Activated effector memory CD4-positive, alpha-beta T cell treated with anti-CD3 and anti-CD28 coated beads, Interleukin-2, amount 50 U/mL, for 16 hours (primary cell): ENCODE results near the gene CBX6.
"Not testable (repeated sequence)": the region's sequence is repeated elsewhere in the genome, so short reads cannot be mapped to it uniquely, and the experiment has no call there.

Experiments
- DNase-seq: peaks from one replicate; pipeline ENCODE4 v3.0.0-alpha.2; 2020

The CBX6 gene

GRCh38 chr22:38872172-38872830, at the start of gene CBX6:
Gene CBX6, minus strand, starts transcription at chr22:38872216. Its CDS starts 26 bp downstream, at chr22:38872190.
- peak; percentile 98 for DNase-seq

- no peak for DNase-seq
Measured at GRCh38 chr22:38921806-38922205, 49.8 kb upstream of the CBX6 start.

DNA sequence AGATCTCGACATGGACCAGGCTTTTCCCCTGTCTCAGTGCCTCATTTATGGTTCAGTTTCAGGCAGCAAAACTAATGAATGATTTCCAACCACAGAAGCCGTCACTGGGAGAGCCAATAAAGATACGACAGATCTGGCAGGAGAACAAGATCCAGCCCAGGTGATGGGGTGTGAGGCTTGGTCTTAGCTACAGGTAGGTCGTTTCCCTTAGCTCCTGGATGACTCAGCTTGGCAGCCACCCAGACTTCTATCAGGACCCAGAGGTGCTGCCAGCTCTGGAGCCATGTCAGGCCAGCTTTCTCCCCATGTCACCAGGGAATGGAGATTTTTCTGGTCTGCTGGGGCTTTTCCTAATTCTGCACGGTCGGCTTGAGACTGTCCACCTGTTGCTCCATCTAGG, 49.1 kb upstream of the CBX6 start:
- no peak for DNase-seq

GRCh38 chr22:38919631-38920190, 47.7 kb upstream of the CBX6 start:
- no peak for DNase-seq

- DNase-seq = no peak
Measured at GRCh38 chr22:38911434-38911833, 39.4 kb upstream of the CBX6 start.

DNA sequence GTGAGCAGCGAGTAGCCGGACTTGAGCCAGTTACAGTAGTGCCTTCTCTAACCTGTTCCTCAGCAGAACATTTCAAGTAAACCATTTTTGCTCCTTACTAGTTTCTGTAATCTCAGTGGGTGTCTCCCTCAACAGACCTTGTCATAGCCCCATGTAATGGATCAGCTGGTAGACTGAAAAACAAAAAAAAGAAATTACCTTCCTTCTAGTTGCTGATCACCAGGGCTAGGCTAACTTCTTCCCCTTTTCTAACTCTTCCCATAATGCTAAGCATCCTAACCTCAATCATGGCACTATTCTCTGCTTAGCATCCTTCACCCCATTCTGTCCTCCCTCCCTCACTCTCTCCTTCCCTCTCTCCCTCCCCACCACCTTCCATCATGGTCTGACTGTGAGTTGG, 35.8 kb upstream of the CBX6 start:
- DNase-seq = no peak

- no peak for DNase-seq
Measured at GRCh38 chr22:38906052-38906451, 34.0 kb upstream of the CBX6 start.

DNA sequence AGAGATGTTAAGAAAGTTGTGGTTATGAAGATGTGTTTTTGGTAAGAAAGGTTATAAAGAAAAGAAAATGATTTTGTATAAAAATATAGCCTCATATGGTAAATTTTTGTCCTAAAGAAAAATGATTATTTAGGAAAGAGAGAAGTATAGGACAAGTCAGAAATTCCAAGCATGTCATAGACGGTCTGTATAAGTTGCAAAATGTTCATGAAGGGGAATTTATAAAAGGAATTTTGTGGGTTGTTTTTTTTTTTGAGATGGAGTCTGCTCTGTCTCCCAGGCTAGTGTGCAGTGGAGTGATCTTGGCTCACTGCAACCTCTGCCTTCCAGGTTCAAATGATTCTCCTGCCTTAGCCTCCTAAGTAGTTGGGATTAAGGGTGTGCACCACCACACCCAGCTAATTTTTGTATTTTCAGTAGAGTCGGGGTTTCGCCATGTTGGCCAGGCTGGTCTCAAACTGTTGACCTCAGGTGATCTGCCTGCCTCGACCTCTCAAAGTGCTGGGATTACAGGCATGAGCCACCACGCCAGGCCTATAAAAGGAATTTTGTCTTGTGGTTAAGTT, 32.1 kb upstream of the CBX6 start:
- not testable (repeated sequence) for DNase-seq

GRCh38 chr22:38901111-38901641, 29.2 kb upstream of the CBX6 start:
- no peak for DNase-seq

- DNase-seq = no peak
Measured at GRCh38 chr22:38900677-38901076, 28.7 kb upstream of the CBX6 start.

- DNase-seq = no peak
Measured at GRCh38 chr22:38891256-38891655, 19.2 kb upstream of the CBX6 start.

DNA sequence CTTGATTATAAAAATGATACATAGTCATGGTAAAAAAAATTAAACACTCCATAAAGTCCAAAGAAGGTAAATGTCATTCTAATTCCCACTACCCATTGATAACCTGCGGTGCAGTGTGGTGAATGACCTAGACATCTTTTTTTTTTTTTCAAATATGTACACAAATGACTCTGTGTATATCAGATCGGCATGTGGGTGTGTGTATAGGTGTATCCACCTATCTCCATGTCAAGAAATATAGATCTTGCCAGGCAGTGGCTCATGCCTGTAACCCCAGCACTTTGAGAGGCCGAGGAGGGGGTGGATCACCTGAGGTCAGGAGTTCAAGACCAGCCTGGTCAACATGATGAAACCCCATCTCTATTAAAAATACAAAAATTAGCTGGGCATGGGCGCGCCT, 18.4 kb upstream of the CBX6 start:
- no peak for DNase-seq

DNA sequence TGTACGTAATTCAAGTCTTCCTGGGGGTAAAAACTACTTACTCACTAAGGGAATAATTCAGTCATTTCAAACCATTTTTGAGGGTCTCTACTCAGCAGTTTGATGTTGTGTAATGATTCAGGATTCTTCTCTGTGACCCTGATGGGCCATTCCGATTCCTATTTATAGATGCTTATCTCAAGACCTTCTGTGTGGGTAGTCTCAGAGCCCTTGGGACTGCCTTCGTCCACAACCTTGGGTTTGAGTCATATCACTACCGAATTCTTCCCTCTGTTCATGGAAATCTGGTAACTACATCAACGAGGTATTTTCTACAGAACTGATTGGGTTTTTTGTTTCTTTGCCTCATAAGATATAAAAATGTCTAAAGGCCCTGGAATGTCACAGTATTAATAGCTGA, 14.3 kb upstream of the CBX6 start:
- DNase-seq = no peak

GRCh38 chr22:38882972-38883622, 11.1 kb upstream of the CBX6 start:
- DNase-seq = no peak

DNA sequence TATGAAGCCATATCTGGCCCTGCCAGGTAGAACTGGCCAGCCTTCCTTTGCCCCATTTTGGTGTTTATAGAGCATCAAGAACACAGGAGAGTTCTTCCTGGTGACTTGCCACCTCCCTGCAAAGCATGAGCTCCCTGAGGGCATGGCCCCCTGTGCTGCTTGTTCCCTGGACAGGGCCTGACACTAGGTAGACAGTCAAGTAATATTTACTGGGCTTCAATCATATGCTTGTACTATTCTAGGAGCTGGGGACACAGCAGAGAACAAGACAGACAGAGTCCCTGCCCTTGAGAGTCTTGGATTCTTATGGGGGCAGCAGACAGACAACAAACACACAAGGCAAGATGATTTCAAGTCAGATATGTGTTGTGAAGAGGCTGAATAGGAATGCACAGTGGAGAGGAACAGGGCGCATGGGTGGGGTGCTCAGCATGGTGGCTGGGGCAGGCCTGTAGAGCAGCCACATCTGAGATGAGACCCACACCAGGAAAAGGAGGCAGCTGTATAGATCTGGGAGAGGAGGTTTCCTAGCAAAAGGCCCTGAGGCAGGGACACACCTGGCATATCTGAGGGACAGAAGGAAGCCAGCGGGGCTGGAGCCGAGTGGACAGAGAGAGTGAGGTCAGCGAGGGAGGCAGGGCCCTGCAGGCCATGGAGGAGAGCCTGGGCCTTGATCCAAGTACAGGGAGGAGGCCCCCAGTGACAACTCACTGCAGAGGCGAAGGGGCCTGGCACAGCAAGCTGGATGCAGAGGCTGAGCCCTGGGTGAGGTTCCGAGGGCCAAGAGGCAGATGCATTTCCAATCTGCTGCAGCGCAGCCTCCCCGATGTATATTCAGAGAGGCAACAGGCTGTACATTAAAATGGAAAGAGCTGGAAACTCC, 10.2 kb upstream of the CBX6 start:
- peak; percentile 54 for DNase-seq

DNA sequence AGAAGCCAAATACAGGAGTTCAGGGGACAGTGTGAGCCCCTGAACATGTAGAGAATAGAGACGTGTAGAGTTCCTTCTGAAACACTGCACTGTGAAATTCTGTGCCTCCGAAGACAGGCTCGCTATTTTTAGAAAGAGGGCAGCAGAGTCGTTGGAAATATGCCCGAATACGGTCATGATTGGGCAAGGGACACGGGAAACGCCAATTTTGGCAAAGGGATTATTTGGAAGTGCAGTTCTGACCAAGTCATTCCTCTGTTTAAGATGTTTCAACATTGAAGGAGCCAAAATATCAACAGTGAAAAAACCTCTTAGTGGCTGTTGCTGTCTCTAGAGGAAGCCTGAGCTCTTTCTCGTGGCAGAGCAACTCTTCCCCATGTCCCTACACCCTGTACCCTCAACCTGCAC, 9.5 kb upstream of the CBX6 start:
- peak; percentile 36 for DNase-seq

DNA sequence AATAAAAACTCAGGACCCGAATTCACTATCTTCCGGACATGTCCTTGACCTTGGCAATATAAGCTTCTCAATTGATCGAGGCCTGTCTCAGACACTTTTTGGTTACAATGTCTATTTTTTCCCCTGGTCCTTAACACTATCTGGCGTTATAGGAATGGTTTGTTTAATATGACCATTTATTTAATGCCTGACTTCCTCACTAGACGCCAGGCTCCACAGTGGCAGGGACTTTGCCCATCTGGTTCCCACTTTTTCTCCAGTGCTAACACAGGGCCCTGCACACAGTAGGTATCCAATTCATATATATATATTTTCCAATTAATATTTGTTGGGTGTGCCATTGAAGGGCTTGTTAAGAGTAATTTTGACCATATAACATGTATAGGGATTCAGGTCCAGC, 7.9 kb upstream of the CBX6 start:
- no peak for DNase-seq

DNA sequence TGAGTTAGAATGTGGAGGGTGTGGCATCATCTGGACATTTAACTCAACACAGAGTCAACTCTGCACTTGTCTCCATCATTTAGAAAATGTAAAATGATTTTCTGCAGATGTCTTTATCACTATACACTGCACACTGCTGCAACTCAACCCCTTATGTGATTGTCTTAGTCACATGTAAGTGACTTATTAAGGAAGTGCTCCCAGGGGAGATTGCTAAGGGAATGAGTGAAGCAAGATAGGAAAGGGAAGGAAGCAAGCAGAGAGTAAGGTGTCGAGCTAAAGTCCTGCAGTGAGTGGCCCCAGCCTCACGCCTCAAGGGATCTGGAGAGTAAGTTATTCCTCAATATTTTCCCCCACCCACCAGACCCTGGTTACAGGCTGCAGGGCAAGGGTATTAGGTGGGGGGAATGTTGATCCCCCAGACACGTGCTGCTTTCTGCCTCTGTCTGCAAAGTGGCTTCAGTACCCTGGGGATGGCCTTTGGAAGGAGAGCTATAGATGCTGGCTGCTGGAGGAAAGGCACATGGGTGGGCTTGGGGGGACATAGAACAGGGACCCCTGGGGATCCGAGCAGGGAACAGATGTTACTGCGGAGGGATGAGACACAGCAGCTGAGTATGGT, 7.2 kb upstream of the CBX6 start:
- DNase-seq = peak; percentile 31

- peak; percentile 61 for DNase-seq
Measured at GRCh38 chr22:38878001-38878400, 6.0 kb upstream of the CBX6 start.

- DNase-seq = peak; percentile 42
Measured at GRCh38 chr22:38874529-38875222, 2.7 kb upstream of the CBX6 start.
